Measurements from ENCODE around the gene FOXRED1.

The FOXRED1 gene

DNA sequence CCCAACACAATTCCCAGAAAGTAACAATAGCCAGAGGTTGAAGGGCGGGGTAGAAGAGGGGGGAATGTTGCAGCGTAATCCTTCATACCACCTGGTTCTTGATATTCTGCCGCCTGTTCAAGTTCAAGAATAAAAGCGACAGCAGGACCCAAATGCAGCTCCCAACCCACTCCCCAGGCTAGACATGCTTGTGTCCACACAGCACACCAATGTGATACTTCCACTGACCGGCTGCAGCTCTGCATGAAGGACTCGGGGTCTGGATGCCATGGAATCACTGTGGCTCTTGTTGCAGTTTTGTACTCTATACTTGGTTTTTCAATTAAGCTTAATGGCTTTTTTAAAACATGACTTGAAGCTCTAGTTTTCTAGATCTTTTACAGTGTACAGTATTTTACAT, 6.7 kb upstream of the FOXRED1 start:
- no peak overlapping the region for H3K4me2 ChIP-seq (ENCODE audit: low read depth, low read length)
- TF ChIP-seq EZH2phosphoT487 (IDR thresholded peaks at IDR 0.05; ENCODE audit: low read length) = no peak
- TF ChIP-seq CTCF (IDR thresholded peaks at IDR 0.05; ENCODE audit: low read length) = no peak
- no peak for TF ChIP-seq EZH2 (optimal IDR thresholded peaks at IDR 0.05; ENCODE audit: low read depth, low read length)
- H3K9ac ChIP-seq (ENCODE audit: low read length) = no peak overlapping the region
- H4K20me1 ChIP-seq (ENCODE audit: insufficient read depth, low read length) = no peaks in the 10 kb centered on the region
- H3K27me3 ChIP-seq (replicated peaks; ENCODE audit: insufficient read depth, low read length) = no peaks in the 10 kb centered on the region
- H3K4me3 ChIP-seq (ENCODE audit: low read length) = no peak overlapping the region
- H3K27ac ChIP-seq (ENCODE audit: low read length) = no peak overlapping the region
- H2AFZ ChIP-seq (ENCODE audit: low read length) = no peak overlapping the region
- H3K9me2 ChIP-seq (replicated peaks; ENCODE audit: insufficient read depth, low read length) = no peaks in the 10 kb centered on the region
- no peaks in the 10 kb centered on the region for H3F3A ChIP-seq (ENCODE audit: insufficient read depth, low read length)
- H3K36me3 ChIP-seq (replicated peaks; ENCODE audit: insufficient read depth, low read length) = peaks cover 39% of the 10 kb centered on the region
- DNase-seq = no peak
- H3K79me2 ChIP-seq (ENCODE audit: low read length) = peaks cover 27% of the 10 kb centered on the region
- no peaks in the 10 kb centered on the region for H3K4me1 ChIP-seq (ENCODE audit: low read length)
- no peaks in the 10 kb centered on the region for H3K9me3 ChIP-seq (replicated peaks; ENCODE audit: insufficient read depth, low read length)

DNA sequence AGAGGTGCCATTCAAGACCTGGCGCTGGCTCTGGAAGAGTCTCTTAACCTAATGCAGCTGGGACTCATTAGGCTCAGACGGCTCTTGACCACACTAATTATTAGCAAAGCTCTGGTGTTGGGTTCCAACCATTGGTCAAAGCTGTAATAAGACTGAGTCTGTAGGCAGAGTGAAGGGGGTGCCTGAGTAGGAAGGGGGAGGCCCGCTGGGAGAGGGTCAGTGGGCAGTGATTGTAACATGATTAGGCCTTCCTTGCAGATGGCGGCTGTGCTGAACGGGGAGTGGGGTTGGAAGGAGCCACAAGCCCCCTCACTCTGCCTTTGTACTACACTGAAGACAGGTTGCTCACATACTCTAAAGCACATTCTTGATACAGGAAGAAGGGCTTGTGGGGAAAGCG, 5.5 kb upstream of the FOXRED1 start:
- peaks cover 40% of the 10 kb centered on the region for H3K36me3 ChIP-seq (replicated peaks; ENCODE audit: insufficient read depth, low read length)

GRCh38 chr11:126265811-126266210, 3.1 kb upstream of the FOXRED1 start:
- H3K4me3 ChIP-seq (ENCODE audit: low read length) = no peak overlapping the region
- H3K79me2 ChIP-seq (ENCODE audit: low read length) = peaks cover 61% of the 10 kb centered on the region
- peaks cover 4% of the 10 kb centered on the region; the same call in 1 of the 2 replicates for H3F3A ChIP-seq (ENCODE audit: insufficient read depth, low read length)
- H3K27ac ChIP-seq (ENCODE audit: low read length) = no peak overlapping the region
- TF ChIP-seq CTCF (IDR thresholded peaks at IDR 0.05; ENCODE audit: low read length) = no peak
- no peak for TF ChIP-seq EZH2 (optimal IDR thresholded peaks at IDR 0.05; ENCODE audit: low read depth, low read length)
- no peak for TF ChIP-seq EZH2phosphoT487 (IDR thresholded peaks at IDR 0.05; ENCODE audit: low read length)
- H3K27me3 ChIP-seq (replicated peaks; ENCODE audit: insufficient read depth, low read length) = no peaks in the 10 kb centered on the region
- H3K4me1 ChIP-seq (ENCODE audit: low read length) = peaks cover 12% of the 10 kb centered on the region
- H3K36me3 ChIP-seq (replicated peaks; ENCODE audit: insufficient read depth, low read length) = peaks cover 40% of the 10 kb centered on the region
- no peaks in the 10 kb centered on the region for H4K20me1 ChIP-seq (ENCODE audit: insufficient read depth, low read length)
- no peak overlapping the region for H2AFZ ChIP-seq (ENCODE audit: low read length)
- H3K9me3 ChIP-seq (replicated peaks; ENCODE audit: insufficient read depth, low read length) = no peaks in the 10 kb centered on the region
- H3K9me2 ChIP-seq (replicated peaks; ENCODE audit: insufficient read depth, low read length) = no peaks in the 10 kb centered on the region
- no peak overlapping the region for H3K4me2 ChIP-seq (ENCODE audit: low read depth, low read length)
- no peak overlapping the region for H3K9ac ChIP-seq (ENCODE audit: low read length)
- no peak for DNase-seq

More for the DNA sequence above, 5.5 kb upstream of the FOXRED1 start:
- H3K9me2 ChIP-seq (replicated peaks; ENCODE audit: insufficient read depth, low read length) = no peaks in the 10 kb centered on the region
- H3K27me3 ChIP-seq (replicated peaks; ENCODE audit: insufficient read depth, low read length) = no peaks in the 10 kb centered on the region
- no peak overlapping the region for H3K27ac ChIP-seq (ENCODE audit: low read length)
- H3K4me2 ChIP-seq (ENCODE audit: low read depth, low read length) = no peak overlapping the region
- TF ChIP-seq CTCF (IDR thresholded peaks at IDR 0.05; ENCODE audit: low read length) (no peak), EZH2phosphoT487 (IDR thresholded peaks at IDR 0.05; ENCODE audit: low read length) (no peak), EZH2 (optimal IDR thresholded peaks at IDR 0.05; ENCODE audit: low read depth, low read length) (no peak)
- H3F3A ChIP-seq (ENCODE audit: insufficient read depth, low read length) = no peaks in the 10 kb centered on the region
- peaks cover 40% of the 10 kb centered on the region for H3K79me2 ChIP-seq (ENCODE audit: low read length)
- no peak overlapping the region for H2AFZ ChIP-seq (ENCODE audit: low read length)
- H3K4me1 ChIP-seq (ENCODE audit: low read length) = 0 out of 2 replicates have a peak, but pooled peaks cover 6% of the 10 kb centered on the region
- H3K9ac ChIP-seq (ENCODE audit: low read length) = no peak overlapping the region
- no peak for DNase-seq
- H4K20me1 ChIP-seq (ENCODE audit: insufficient read depth, low read length) = no peaks in the 10 kb centered on the region
- H3K4me3 ChIP-seq (ENCODE audit: low read length) = no peak overlapping the region
- H3K9me3 ChIP-seq (replicated peaks; ENCODE audit: insufficient read depth, low read length) = no peaks in the 10 kb centered on the region

Measured in MM.1S (cell line).